AG09319 (cell line): ENCODE data around the gene URB2.

ENCODE experiments used
- DNase-seq: peaks from one replicate; pipeline ENCODE4 v3.0.0-alpha.2; 2010; ENCODE audit warnings: low read depth; ENCODE audit errors: extremely low read depth
- CTCF ChIP-seq: IDR thresholded peaks from 2 replicates; pipeline ENCODE4 v1.5.1; 2011; ENCODE audit warnings: low read depth, mild to moderate bottlenecking, inconsistent platforms, low read length, moderate library complexity

URB2 gene

GRCh38 chr1:229674042-229674441, 48.0 kb downstream of the URB2 start:
- TF ChIP-seq CTCF = no peak
- no peak for DNase-seq

DNA sequence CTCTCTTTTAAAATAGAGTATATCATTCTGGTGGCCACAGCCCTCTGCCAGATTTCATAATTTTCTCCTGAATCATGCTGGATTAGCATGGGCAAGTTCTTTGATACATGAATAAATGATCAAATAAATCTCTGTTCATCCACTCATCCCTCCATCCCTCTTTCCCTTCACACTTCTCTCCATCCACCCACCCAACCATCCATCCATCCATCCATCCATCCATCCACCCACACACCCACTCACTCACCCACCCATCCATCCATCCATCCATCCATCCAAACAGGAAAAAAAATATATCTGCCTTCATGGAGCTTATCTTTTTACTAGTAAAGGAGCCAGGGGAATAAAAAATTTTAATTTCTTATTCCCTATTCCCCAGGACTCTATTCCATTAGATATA, 49.3 kb downstream of the URB2 start:
- DNase-seq = no peak
- no peak for TF ChIP-seq CTCF

- no peak for DNase-seq
- no peak for TF ChIP-seq CTCF
These were observed 59.1 kb downstream of the URB2 start for GRCh38 chr1:229685149-229685548.

DNA sequence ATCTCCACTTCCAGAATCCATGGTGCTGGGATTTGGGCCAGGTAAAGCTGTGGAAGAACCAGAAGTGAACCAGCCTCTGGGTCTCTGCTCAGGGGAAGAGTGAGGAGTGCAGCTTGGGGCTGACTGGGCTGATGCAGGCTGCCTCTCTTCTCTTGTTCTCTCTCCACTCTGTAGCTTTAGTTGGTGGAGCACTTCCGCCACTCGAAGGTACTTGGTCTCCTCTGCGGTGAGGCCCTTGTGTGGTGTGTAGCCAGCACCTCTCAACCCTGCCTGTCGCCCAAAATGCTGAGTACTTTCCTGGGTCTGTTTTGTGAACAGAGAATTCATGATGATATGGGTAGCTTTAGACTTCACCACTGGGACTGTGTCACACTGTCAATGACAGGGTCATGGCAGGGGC, 63.2 kb downstream of the URB2 start:
- no peak for TF ChIP-seq CTCF
- DNase-seq = no peak

- no peak for DNase-seq
- no peak for TF ChIP-seq CTCF
These were observed 63.9 kb downstream of the URB2 start for GRCh38 chr1:229689904-229690303.

GRCh38 chr1:229690662-229691061, 64.6 kb downstream of the URB2 start:
- no peak for DNase-seq
- TF ChIP-seq CTCF = no peak

- DNase-seq = no peak
- no peak for TF ChIP-seq CTCF
These were observed 65.3 kb downstream of the URB2 start for GRCh38 chr1:229691362-229691761.
